OCI-LY7 (cell line): Measurements from ENCODE around the gene FAM181A. TPM values are rescaled to one million over a fixed set of nuclear protein-coding genes. Genes with fewer than 3 reads are reported as not detected.

ENCODE experiments used
- BruUV-seq: library from RNA; stranded (reverse); fragments of 400-500 nt; replicated peaks from 2 replicates; lab custom pipeline; 2021; lab: Mats Ljungman, UMichigan
- CTCF ChIA-PET: fragments of 300-600 bp; sonication (Branson Sonifier 250); formaldehyde crosslinking; loops from one replicate; lab custom pipeline; 2022; ENCODE audit warnings: antibody characterized with exemption; ENCODE audit not compliant: unreplicated experiment; lab: Charles Lee
- POLR2A ChIA-PET: fragments of 300-600 bp; sonication (Branson Sonifier 250); formaldehyde crosslinking; loops from one replicate; lab custom pipeline; 2022; ENCODE audit warnings: antibody characterized with exemption; lab: Charles Lee
- DNase-seq: peaks from one replicate; pipeline ENCODE4 v3.0.0-alpha.2; 2015; ENCODE audit warnings: low spot score
- H2AFZ ChIP-seq: fragments of 200-600 bp; sonication (generic), shearing (Covaris generic); 2 replicates; pipeline ENCODE4 v1.6.1; 2014; ENCODE audit warnings: mild to moderate bottlenecking, antibody characterized with exemption, low read length, moderate library complexity
- H3K27ac ChIP-seq: fragments of 200-600 bp; sonication (generic); 2 replicates; pipeline ENCODE4 v1.5.1; 2014; ENCODE audit warnings: mixed run types, low read depth, mild to moderate bottlenecking, moderate library complexity, low read length, inconsistent platforms; ENCODE audit not compliant: poor library complexity, severe bottlenecking
- H3K36me3 ChIP-seq: fragments of 200-600 bp; sonication (generic); 2 replicates; pipeline ENCODE4 v1.6.1; 2014; ENCODE audit warnings: mild to moderate bottlenecking, antibody characterized with exemption, low read length, moderate library complexity, mixed read lengths; ENCODE audit not compliant: insufficient read depth
- H3K4me1 ChIP-seq: fragments of 200-600 bp; sonication (generic); 2 replicates; pipeline ENCODE4 v1.5.1; 2014; ENCODE audit warnings: mild to moderate bottlenecking, low read length; ENCODE audit not compliant: insufficient read depth, poor library complexity, severe bottlenecking
- H3K4me2 ChIP-seq: fragments of 200-600 bp; sonication (generic); 2 replicates; pipeline ENCODE4 v1.6.1; 2014; ENCODE audit warnings: mild to moderate bottlenecking, low read length
- H3K4me3 ChIP-seq: fragments of 200-600 bp; sonication (generic); 2 replicates; pipeline ENCODE4 v1.5.1; 2014; ENCODE audit warnings: mild to moderate bottlenecking, low read depth, low read length; ENCODE audit not compliant: poor library complexity, severe bottlenecking
- H3K79me2 ChIP-seq: fragments of 200-600 bp; sonication (generic); 2 replicates; pipeline ENCODE4 v1.6.1; 2016; ENCODE audit warnings: low read depth, mild to moderate bottlenecking, low read length, moderate library complexity, mixed read lengths; ENCODE audit not compliant: insufficient read depth
- H3K9me2 ChIP-seq: fragments of 200-600 bp; sonication (generic); 2 replicates; pipeline ENCODE4 v1.6.1; 2016; ENCODE audit warnings: mild to moderate bottlenecking, low read length, mixed read lengths; ENCODE audit not compliant: insufficient read depth
- H3K9me3 ChIP-seq: fragments of 200-600 bp; sonication (generic); 2 replicates; pipeline ENCODE4 v1.6.1; 2014; ENCODE audit warnings: mild to moderate bottlenecking, mixed run types, low read length, mixed read lengths
- H4K20me1 ChIP-seq: fragments of 200-600 bp; sonication (generic); 2 replicates; pipeline ENCODE4 v1.6.1; 2014; ENCODE audit warnings: mild to moderate bottlenecking, antibody characterized with exemption, low read length, moderate library complexity, mixed read lengths; ENCODE audit not compliant: insufficient read depth
- CTCF ChIP-seq: fragments of 200-600 bp; sonication (generic); conservative IDR thresholded peaks from 2 replicates; pipeline ENCODE4 v1.5.1; 2014; ENCODE audit warnings: mild to moderate bottlenecking, antibody characterized with exemption, low read length, moderate library complexity, mixed read lengths
- EZH2phosphoT487 ChIP-seq: fragments of 200-600 bp; sonication (generic); IDR thresholded peaks from 2 replicates; pipeline ENCODE4 v1.6.1; 2018; ENCODE audit warnings: low read depth, borderline replicate concordance, mild to moderate bottlenecking, mixed run types, antibody characterized with exemption, low read length, moderate library complexity, mixed read lengths
- intact Hi-C: fragments of 100-400 bp; cut with micrococcal nuclease; formaldehyde crosslinking; loops from one replicate; pipeline ENCODE4 v1.10.0; 2022; ENCODE audit not compliant: unreplicated experiment
- total RNA-seq, 2 experiments: library from RNA; depleted of rRNA in 1 of 2; stranded (reverse); fragments of >200 nt in 1 of 2; shearing (Covaris generic) in 1 of 2; gene quantifications; 2 replicates each; pipeline ENCODE4 v1.2.3, GENCODE V29; 2014 to 2022

FAM181A gene
- total RNA-seq, 2 experiments from 2014 or later, result not detected

DNA sequence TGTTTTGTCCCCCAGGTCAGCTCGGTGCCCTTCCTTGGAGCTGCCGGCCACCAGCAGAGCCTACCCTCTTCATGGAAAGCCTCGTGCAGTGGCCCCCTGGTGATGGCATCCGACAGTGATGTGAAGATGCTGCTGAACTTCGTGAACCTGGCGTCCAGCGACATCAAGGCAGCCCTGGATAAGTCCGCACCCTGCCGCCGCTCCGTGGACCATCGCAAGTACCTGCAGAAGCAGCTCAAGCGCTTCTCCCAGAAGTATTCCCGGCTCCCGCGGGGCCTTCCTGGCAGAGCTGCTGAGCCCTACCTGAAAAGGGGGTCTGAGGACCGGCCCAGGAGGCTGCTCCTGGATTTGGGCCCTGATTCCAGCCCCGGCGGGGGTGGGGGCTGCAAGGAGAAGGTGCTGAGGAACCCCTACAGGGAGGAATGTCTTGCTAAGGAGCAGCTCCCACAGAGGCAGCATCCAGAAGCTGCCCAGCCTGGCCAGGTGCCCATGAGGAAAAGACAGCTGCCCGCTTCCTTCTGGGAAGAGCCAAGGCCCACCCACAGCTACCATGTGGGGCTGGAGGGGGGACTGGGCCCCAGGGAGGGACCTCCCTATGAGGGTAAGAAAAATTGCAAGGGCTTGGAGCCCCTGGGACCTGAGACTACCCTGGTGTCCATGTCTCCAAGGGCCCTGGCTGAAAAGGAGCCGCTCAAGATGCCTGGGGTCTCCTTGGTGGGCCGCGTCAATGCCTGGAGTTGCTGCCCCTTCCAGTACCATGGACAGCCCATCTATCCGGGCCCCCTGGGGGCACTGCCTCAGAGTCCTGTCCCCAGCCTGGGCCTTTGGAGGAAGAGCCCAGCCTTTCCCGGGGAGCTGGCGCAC lies 1.3 kb downstream of the FAM181A start:
- H3K9me3 ChIP-seq, result no peaks in the 10 kb centered on the region
- H3K4me3 ChIP-seq, result no peak overlapping the region
- H3K4me1 ChIP-seq, result peaks cover 3% of the 10 kb centered on the region
- CTCF ChIA-PET, result interaction anchor here (0.6 kb wide), 1 partner anchor 941 kb away, joined by 3 read pairs; no protein-coding TSS in a partner anchor
- intact Hi-C loops, result no loop called here
- TF ChIP-seq EZH2phosphoT487, result no peak
- TF ChIP-seq CTCF, result no peak
- DNase-seq, result no peak
- H3K36me3 ChIP-seq, result peaks cover 1% of the 10 kb centered on the region; the same call in 1 of the 2 replicates
- BruUV-seq, result no TSS peak
- H2AFZ ChIP-seq, result no peak overlapping the region
- no peak overlapping the region for H3K4me2 ChIP-seq
- H3K79me2 ChIP-seq, result no peaks in the 10 kb centered on the region
- no peak overlapping the region for H3K27ac ChIP-seq
- no peaks in the 10 kb centered on the region for H3K9me2 ChIP-seq
- POLR2A ChIA-PET, result no interaction called here
- H4K20me1 ChIP-seq, result no peaks in the 10 kb centered on the region

GRCh38 chr14:93929048-93929535 lies 1.9 kb downstream of the FAM181A start:
- Histone ChIP-seq H3K79me2 (no peaks in the 10 kb centered on the region), H3K9me2 (no peaks in the 10 kb centered on the region), H4K20me1 (no peaks in the 10 kb centered on the region), H3K27ac (no peak overlapping the region), H3K4me2 (no peak overlapping the region), H3K9me3 (no peaks in the 10 kb centered on the region), H2AFZ (no peak overlapping the region), H3K4me1 (peaks cover 3% of the 10 kb centered on the region), H3K4me3 (no peak overlapping the region), H3K36me3 (peaks cover 8% of the 10 kb centered on the region; the same call in 1 of the 2 replicates)
- ChIA-PET POLR2A (no interaction called here), CTCF (interaction anchor here (0.6 kb wide), 1 partner anchor 940 kb away, joined by 3 read pairs; no protein-coding TSS in a partner anchor)
- TF ChIP-seq EZH2phosphoT487, result no peak
- TF ChIP-seq CTCF, result no peak
- no peak for DNase-seq
- intact Hi-C loops, result no loop called here
- no TSS peak for BruUV-seq

DNA sequence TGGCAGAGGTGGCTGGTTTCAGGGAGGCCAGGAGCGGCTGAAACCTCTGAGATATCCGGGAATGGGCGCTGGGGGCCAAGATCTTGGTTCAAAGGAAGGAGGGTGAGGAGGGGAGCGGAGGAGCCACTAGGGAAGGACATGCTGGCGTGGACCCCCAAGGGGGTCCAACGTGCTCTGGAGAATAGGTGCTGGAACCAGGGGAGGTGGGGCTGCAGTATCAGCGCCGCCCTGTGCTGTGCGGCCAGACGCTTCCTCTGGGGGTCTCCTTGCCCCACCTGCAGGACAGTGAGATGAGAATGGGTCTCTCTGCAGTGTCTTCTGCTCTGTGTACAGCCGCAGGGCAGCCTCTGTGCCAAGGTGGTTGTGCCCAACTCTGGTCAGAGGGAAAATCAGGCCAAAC lies 2.5 kb downstream of the FAM181A start:
- DNase-seq, result no peak
- Histone ChIP-seq H2AFZ (no peak overlapping the region), H3K4me1 (peaks cover 3% of the 10 kb centered on the region), H3K36me3 (peaks cover 14% of the 10 kb centered on the region; the same call in 1 of the 2 replicates), H3K27ac (no peak overlapping the region), H3K9me3 (no peaks in the 10 kb centered on the region), H3K4me2 (no peak overlapping the region), H4K20me1 (no peaks in the 10 kb centered on the region), H3K79me2 (no peaks in the 10 kb centered on the region), H3K4me3 (no peak overlapping the region), H3K9me2 (no peaks in the 10 kb centered on the region)
- no TSS peak for BruUV-seq
- intact Hi-C loops, result loop anchor here (10.0 kb wide), 1 partner anchor 205 kb away; no protein-coding TSS in a partner anchor
- ChIA-PET CTCF (no interaction called here), POLR2A (no interaction called here)
- TF ChIP-seq EZH2phosphoT487 (no peak), CTCF (no peak)
